Glutamatergic neuron (in vitro differentiated cells): ENCODE measurements around the gene SLC66A2. TPM values are rescaled to one million over a fixed set of nuclear protein-coding genes. Genes with fewer than 3 reads are reported as not detected.

Source experiments
- DNase-seq: peaks from one replicate; pipeline ENCODE4 v3.0.0; 2022
- H3K27ac Mint-ChIP-seq: one replicate; pipeline ENCODE4 v1.8.0; 2020; ENCODE audit warnings: mild to moderate bottlenecking, mixed read lengths, inconsistent platforms; ENCODE audit not compliant: unreplicated experiment
- H3K27me3 Mint-ChIP-seq: one replicate; pipeline ENCODE4 v1.8.0; 2020; ENCODE audit warnings: mild to moderate bottlenecking, moderate library complexity, mixed read lengths, inconsistent platforms; ENCODE audit not compliant: unreplicated experiment
- H3K36me3 Mint-ChIP-seq: one replicate; pipeline ENCODE4 v1.8.0; 2020; ENCODE audit warnings: mild to moderate bottlenecking, mixed read lengths, inconsistent platforms; ENCODE audit not compliant: unreplicated experiment
- H3K4me1 Mint-ChIP-seq: one replicate; pipeline ENCODE4 v1.8.0; 2020; ENCODE audit warnings: mild to moderate bottlenecking, low read depth, mixed read lengths, inconsistent platforms; ENCODE audit not compliant: unreplicated experiment
- H3K4me3 Mint-ChIP-seq: one replicate; pipeline ENCODE4 v1.8.0; 2020; ENCODE audit warnings: mild to moderate bottlenecking, mixed read lengths, inconsistent platforms; ENCODE audit not compliant: unreplicated experiment
- H3K9me3 Mint-ChIP-seq: one replicate; pipeline ENCODE4 v1.8.0; 2020; ENCODE audit warnings: mild to moderate bottlenecking, moderate library complexity, mixed read lengths, inconsistent platforms; ENCODE audit not compliant: unreplicated experiment
- total RNA-seq: library from RNA; stranded (reverse); fragmentation: NEBNext Ultra II Directional; extraction: Animal tissue kit (Norgen Biotek cat#: 25700); gene quantifications from one replicate; pipeline ENCODE4 v1.2.1, GENCODE V29; 2021; ENCODE audit not compliant: unreplicated experiment
- TF ChIP-seq, protein P1 (sequence below): fragments of 200-600 bp; sonication (generic); IDR thresholded peaks from one replicate; pipeline ENCODE4 v1.5.0; 2021; ENCODE audit not compliant: partially characterized antibody, unreplicated experiment

Gene SLC66A2
- total RNA-seq, 1 donor from 2014 or later, result 56.6 TPM

DNA sequence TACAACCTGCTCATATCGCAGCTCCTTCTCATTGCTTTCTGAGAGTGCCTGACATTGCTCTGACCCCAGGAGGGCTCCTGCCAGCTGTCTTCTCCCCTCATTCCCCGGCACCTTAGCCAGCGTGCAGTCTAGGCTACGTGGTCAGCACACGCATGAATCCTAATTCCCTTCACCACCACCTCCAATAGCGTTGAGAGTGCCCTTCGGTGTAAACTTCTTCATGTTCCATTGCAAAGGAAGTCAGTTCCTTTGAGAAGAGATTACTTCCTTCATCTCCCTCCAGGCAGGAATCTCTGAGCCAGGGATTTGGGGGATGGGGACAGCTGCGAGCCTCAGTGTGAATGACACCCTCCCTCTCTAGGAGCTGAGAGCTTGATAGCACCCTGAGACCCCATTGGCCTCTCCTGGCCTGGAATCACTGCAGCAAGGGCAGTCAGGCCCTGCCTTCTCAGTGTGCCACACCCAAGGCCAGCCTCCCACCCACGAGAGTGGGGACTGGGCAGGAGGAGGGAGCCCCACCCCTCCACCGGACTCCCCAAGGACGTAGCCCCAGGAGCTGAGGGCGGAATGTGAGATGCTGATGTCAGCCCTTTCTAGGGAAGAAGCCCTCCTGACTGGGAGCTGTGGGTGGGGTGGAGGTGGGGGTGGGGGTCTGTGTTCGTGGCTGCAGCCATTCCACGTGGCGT, 53.4 kb downstream of the SLC66A2 start:
- no peaks in the 10 kb centered on the region for H3K4me1 Mint-ChIP-seq
- no peak overlapping the region for H3K4me3 Mint-ChIP-seq
- H3K9me3 Mint-ChIP-seq, result peaks cover 45% of the 10 kb centered on the region
- H3K27ac Mint-ChIP-seq, result peak overlapping the region; percentile 10
- TF ChIP-seq, protein P1, sequence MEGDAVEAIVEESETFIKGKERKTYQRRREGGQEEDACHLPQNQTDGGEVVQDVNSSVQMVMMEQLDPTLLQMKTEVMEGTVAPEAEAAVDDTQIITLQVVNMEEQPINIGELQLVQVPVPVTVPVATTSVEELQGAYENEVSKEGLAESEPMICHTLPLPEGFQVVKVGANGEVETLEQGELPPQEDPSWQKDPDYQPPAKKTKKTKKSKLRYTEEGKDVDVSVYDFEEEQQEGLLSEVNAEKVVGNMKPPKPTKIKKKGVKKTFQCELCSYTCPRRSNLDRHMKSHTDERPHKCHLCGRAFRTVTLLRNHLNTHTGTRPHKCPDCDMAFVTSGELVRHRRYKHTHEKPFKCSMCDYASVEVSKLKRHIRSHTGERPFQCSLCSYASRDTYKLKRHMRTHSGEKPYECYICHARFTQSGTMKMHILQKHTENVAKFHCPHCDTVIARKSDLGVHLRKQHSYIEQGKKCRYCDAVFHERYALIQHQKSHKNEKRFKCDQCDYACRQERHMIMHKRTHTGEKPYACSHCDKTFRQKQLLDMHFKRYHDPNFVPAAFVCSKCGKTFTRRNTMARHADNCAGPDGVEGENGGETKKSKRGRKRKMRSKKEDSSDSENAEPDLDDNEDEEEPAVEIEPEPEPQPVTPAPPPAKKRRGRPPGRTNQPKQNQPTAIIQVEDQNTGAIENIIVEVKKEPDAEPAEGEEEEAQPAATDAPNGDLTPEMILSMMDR, result no peak
- no peak for DNase-seq
- peaks cover 20% of the 10 kb centered on the region for H3K27me3 Mint-ChIP-seq
- H3K36me3 Mint-ChIP-seq, result peaks cover 68% of the 10 kb centered on the region

DNA sequence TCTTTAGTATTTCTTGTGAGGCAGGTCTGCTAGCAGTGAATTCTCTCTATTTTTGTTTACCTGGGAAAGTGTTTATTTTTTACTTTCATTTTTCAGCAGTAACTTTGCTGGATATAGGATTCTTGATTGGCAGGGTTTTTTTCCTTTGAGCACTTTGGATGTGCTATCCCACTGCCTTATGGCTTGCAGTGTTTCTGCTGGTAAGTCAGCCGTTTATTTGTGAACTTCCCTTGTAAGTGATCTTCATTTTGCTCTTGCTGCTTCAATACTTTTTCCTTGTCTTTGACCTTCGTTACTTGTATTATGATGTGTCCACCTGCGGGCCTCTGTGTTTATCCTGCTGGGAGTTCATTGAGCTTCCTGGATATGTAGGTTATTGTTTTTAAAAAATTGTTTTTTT, 54.7 kb downstream of the SLC66A2 start:
- Mint-ChIP-seq H3K4me3 (no peak overlapping the region), H3K36me3 (peaks cover 69% of the 10 kb centered on the region), H3K9me3 (peaks cover 40% of the 10 kb centered on the region), H3K4me1 (no peaks in the 10 kb centered on the region), H3K27ac (no peak overlapping the region), H3K27me3 (peaks cover 17% of the 10 kb centered on the region)
- TF ChIP-seq, protein P1, result no peak
- no peak for DNase-seq

DNA sequence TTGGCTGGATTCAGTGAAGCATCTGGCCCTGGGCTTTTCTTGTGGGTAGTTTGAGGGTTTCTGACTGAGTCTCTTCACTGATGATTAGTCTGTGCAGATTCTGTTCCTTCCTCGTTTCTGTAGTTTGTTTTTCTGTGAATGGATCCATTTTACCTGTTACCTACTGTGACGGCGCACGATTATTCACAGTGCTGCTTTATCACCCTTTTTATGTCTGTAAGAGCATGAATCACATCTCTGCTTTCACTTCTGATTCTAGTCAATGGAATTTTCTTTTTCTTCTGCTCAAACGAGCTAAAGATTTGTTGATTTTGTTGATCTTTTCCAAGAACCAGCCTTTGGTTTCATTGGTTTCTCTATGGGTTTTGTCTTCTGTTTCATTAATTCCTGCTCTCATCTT, 60.8 kb downstream of the SLC66A2 start:
- peaks cover 62% of the 10 kb centered on the region for H3K36me3 Mint-ChIP-seq
- H3K27ac Mint-ChIP-seq, result no peak overlapping the region
- H3K4me3 Mint-ChIP-seq, result no peak overlapping the region
- no peaks in the 10 kb centered on the region for H3K4me1 Mint-ChIP-seq
- peaks cover 27% of the 10 kb centered on the region for H3K9me3 Mint-ChIP-seq
- TF ChIP-seq, protein P1, result no peak
- H3K27me3 Mint-ChIP-seq, result peaks cover 6% of the 10 kb centered on the region
- DNase-seq, result no peak

GRCh38 chr18:79889569-79889968, 61.9 kb downstream of the SLC66A2 start:
- H3K9me3 Mint-ChIP-seq, result peaks cover 22% of the 10 kb centered on the region
- H3K4me3 Mint-ChIP-seq, result no peak overlapping the region
- peaks cover 4% of the 10 kb centered on the region for H3K27me3 Mint-ChIP-seq
- no peak for DNase-seq
- no peak overlapping the region for H3K27ac Mint-ChIP-seq
- no peaks in the 10 kb centered on the region for H3K4me1 Mint-ChIP-seq
- peaks cover 51% of the 10 kb centered on the region for H3K36me3 Mint-ChIP-seq
- TF ChIP-seq, protein P1, result no peak

GRCh38 chr18:79888016-79888415, 63.4 kb downstream of the SLC66A2 start:
- H3K27ac Mint-ChIP-seq, result no peak overlapping the region
- peaks cover 37% of the 10 kb centered on the region for H3K36me3 Mint-ChIP-seq
- no peak overlapping the region for H3K4me3 Mint-ChIP-seq
- TF ChIP-seq, protein P1, result no peak
- DNase-seq, result no peak
- no peaks in the 10 kb centered on the region for H3K27me3 Mint-ChIP-seq
- no peaks in the 10 kb centered on the region for H3K4me1 Mint-ChIP-seq
- H3K9me3 Mint-ChIP-seq, result peaks cover 21% of the 10 kb centered on the region
